ENCODE data around the gene BPIFB6.

Gene BPIFB6

GRCh38 chr20:33031531-33031930 lies at the start of gene BPIFB6:
Gene BPIFB6, plus strand, starts transcription at chr20:33031648. Its CDS starts 0 bp downstream, at chr20:33031648.
- no peak for DNase-seq

- no peak for DNase-seq
These were observed 48.6 kb upstream of the BPIFB6 start for GRCh38 chr20:32982617-32983458.

- DNase-seq = no peak
These were observed 47.9 kb upstream of the BPIFB6 start for GRCh38 chr20:32983459-32984112.

- DNase-seq = no peak
These were observed 47.3 kb upstream of the BPIFB6 start for GRCh38 chr20:32984196-32984595.

- DNase-seq = no peak
These were observed 46.7 kb upstream of the BPIFB6 start for GRCh38 chr20:32984631-32985354.

GRCh38 chr20:32985596-32985995 lies 45.9 kb upstream of the BPIFB6 start:
- no peak for DNase-seq

- no peak for DNase-seq
These were observed 45.0 kb upstream of the BPIFB6 start for GRCh38 chr20:32986331-32986966.

GRCh38 chr20:32987044-32987825 lies 44.2 kb upstream of the BPIFB6 start:
- DNase-seq = no peak

GRCh38 chr20:32988008-32988407 lies 43.4 kb upstream of the BPIFB6 start:
- DNase-seq = no peak

GRCh38 chr20:32989507-32990283 lies 41.8 kb upstream of the BPIFB6 start:
- no peak for DNase-seq

- DNase-seq = no peak
These were observed 41.0 kb upstream of the BPIFB6 start for GRCh38 chr20:32990426-32990825.

GRCh38 chr20:32991383-32991782 lies 40.1 kb upstream of the BPIFB6 start:
- DNase-seq = no peak

- DNase-seq = no peak
These were observed 39.4 kb upstream of the BPIFB6 start for GRCh38 chr20:32991792-32992641.

- no peak for DNase-seq
These were observed 37.9 kb upstream of the BPIFB6 start for GRCh38 chr20:32993496-32994050.

GRCh38 chr20:32995802-32996201 lies 35.6 kb upstream of the BPIFB6 start:
- DNase-seq = no peak

GRCh38 chr20:32997431-32997830 lies 34.0 kb upstream of the BPIFB6 start:
- DNase-seq = no peak

- DNase-seq = no peak
These were observed 31.7 kb upstream of the BPIFB6 start for GRCh38 chr20:32999603-33000250.

- DNase-seq = no peak
These were observed 30.5 kb upstream of the BPIFB6 start for GRCh38 chr20:33000802-33001466.
